ENCODE measurements around the gene HNRNPA0. TPM values are rescaled to one million over a fixed set of nuclear protein-coding genes. Genes with fewer than 3 reads are reported as not detected.

Gene HNRNPA0
- total and polyA plus RNA-seq, 2 experiments from 2014 or later = 15.1 to 39.9 TPM

GRCh38 chr5:137750436-137750835 is 3.7 kb downstream of the HNRNPA0 start:
- Histone ChIP-seq H3F3A (replicated peaks; ENCODE audit: low read depth) (0 out of 2 replicates have a peak, but pooled peaks cover 3% of the 10 kb centered on the region), H3K9me2 (ENCODE audit: insufficient read depth) (no peaks in the 10 kb centered on the region), H3K79me2 (replicated peaks; ENCODE audit: insufficient read depth) (peaks cover 48% of the 10 kb centered on the region), H3K4me1 (ENCODE audit: insufficient read depth) (peaks cover 23% of the 10 kb centered on the region), H3K36me3 (ENCODE audit: insufficient read depth) (no peaks in the 10 kb centered on the region), H4K20me1 (replicated peaks; ENCODE audit: insufficient read depth) (peaks cover 37% of the 10 kb centered on the region), H3K27ac (ENCODE audit: low read depth) (no peak overlapping the region), H2AFZ (no peak overlapping the region), H3K27me3 (ENCODE audit: insufficient read depth) (no peaks in the 10 kb centered on the region), H3K4me3 (peak overlapping the region; percentile 61), H3K4me2 (peak overlapping the region; percentile 75)
- H3K27ac Mint-ChIP-seq = no peak overlapping the region
- TF ChIP-seq ZNF462 (CRISPR knock-in tag; IDR thresholded peaks at IDR 0.05) = no peak
- no peak for TF ChIP-seq CREB1 (CRISPR knock-in tag; IDR thresholded peaks at IDR 0.05; ENCODE audit: low read depth)
- no peak for TF ChIP-seq STAT1 (IDR thresholded peaks at IDR 0.05; ENCODE audit: unreplicated experiment)
- TF ChIP-seq ZNF114 (CRISPR knock-in tag; IDR thresholded peaks at IDR 0.05) = no peak
- TF ChIP-seq JUNB (IDR thresholded peaks at IDR 0.05; ENCODE audit: unreplicated experiment) = no peak
- TF ChIP-seq EZH2phosphoT487 (IDR thresholded peaks at IDR 0.05; ENCODE audit: unreplicated experiment) = no peak
- no peak for TF ChIP-seq POLR2AphosphoS5 (IDR thresholded peaks at IDR 0.05; ENCODE audit: low read depth)
- no peak for TF ChIP-seq ETS1 (IDR thresholded peaks at IDR 0.05)
- no peak for TF ChIP-seq ZNF331 (CRISPR knock-in tag; IDR thresholded peaks at IDR 0.05; ENCODE audit: low read depth)
- TF ChIP-seq EZH2 (IDR thresholded peaks at IDR 0.05; ENCODE audit: low read depth, unreplicated experiment) = no peak
- DNase-seq (ENCODE audit: low spot score) (no peak), ATAC-seq (no peak)
- peaks cover 18% of the 10 kb centered on the region for H3K4me1 Mint-ChIP-seq
- peak overlapping the region; percentile 92 for H3K4me3 Mint-ChIP-seq
- peaks cover 8% of the 10 kb centered on the region for H3K27me3 Mint-ChIP-seq (ENCODE audit: insufficient read depth, low read depth, poor library complexity)
- no peaks in the 10 kb centered on the region for H3K9me3 Mint-ChIP-seq
- peaks cover 42% of the 10 kb centered on the region for H3K36me3 Mint-ChIP-seq (ENCODE audit: low read depth)

Measured in GM23338 (cell line).